Epithelial cell of prostate (primary cell): Measurements from ENCODE around the gene MTPN.

ENCODE experiments used
- DNase-seq: peaks from one replicate; pipeline ENCODE4 v3.0.0-alpha.2; 2011; ENCODE audit warnings: low read depth, low spot score
- H3K27ac ChIP-seq: fragments of 450-650 bp; 2 replicates; pipeline ENCODE4 v1.5.1; 2017; ENCODE audit warnings: mild to moderate bottlenecking

MTPN gene

GRCh38 chr7:135977007-135977741 lies at the start of gene MTPN:
Gene MTPN (minus strand): TSS chr7:135977359. CDS start chr7:135977100, 259 bp downstream.
- DNase-seq, result peak; percentile 56
- peak within 1 kb of the TSS; percentile 80 for H3K27ac ChIP-seq

GRCh38 chr7:136026209-136026608 lies 49.0 kb upstream of the MTPN start:
- no peak overlapping the region for H3K27ac ChIP-seq
- no peak for DNase-seq

GRCh38 chr7:136023134-136023869 lies 46.1 kb upstream of the MTPN start:
- no peak overlapping the region for H3K27ac ChIP-seq
- no peak for DNase-seq

- DNase-seq, result no peak
- no peak overlapping the region for H3K27ac ChIP-seq
Measured at GRCh38 chr7:136020556-136020955, 43.4 kb upstream of the MTPN start.

- DNase-seq, result no peak
- H3K27ac ChIP-seq, result no peak overlapping the region
Measured at GRCh38 chr7:136018104-136018503, 40.9 kb upstream of the MTPN start.

- no peak for DNase-seq
- no peak overlapping the region for H3K27ac ChIP-seq
Measured at GRCh38 chr7:136016649-136017395, 39.7 kb upstream of the MTPN start.

GRCh38 chr7:136015638-136016037 lies 38.5 kb upstream of the MTPN start:
- no peak for DNase-seq
- H3K27ac ChIP-seq, result no peak overlapping the region

GRCh38 chr7:136014659-136015058 lies 37.5 kb upstream of the MTPN start:
- DNase-seq, result no peak

GRCh38 chr7:136012238-136012637 lies 35.1 kb upstream of the MTPN start:
- no peak overlapping the region for H3K27ac ChIP-seq
- DNase-seq, result no peak

More at GRCh38 chr7:136014659-136015058, 37.5 kb upstream of the MTPN start:
- no peak overlapping the region for H3K27ac ChIP-seq

- H3K27ac ChIP-seq, result no peak overlapping the region
- no peak for DNase-seq
Measured at GRCh38 chr7:136009488-136010079, 32.4 kb upstream of the MTPN start.

- no peak for DNase-seq
- H3K27ac ChIP-seq, result no peak overlapping the region
Measured at GRCh38 chr7:136006208-136006607, 29.0 kb upstream of the MTPN start.

GRCh38 chr7:136004083-136004482 lies 26.9 kb upstream of the MTPN start:
- H3K27ac ChIP-seq, result no peak overlapping the region

GRCh38 chr7:136002802-136003201 lies 25.6 kb upstream of the MTPN start:
- no peak overlapping the region for H3K27ac ChIP-seq
- no peak for DNase-seq

More at GRCh38 chr7:136004083-136004482, 26.9 kb upstream of the MTPN start:
- DNase-seq, result no peak

GRCh38 chr7:136000288-136000913 lies 23.2 kb upstream of the MTPN start:
- no peak for DNase-seq
- peak overlapping the region; percentile 7 for H3K27ac ChIP-seq

GRCh38 chr7:135998081-135998480 lies 20.9 kb upstream of the MTPN start:
- DNase-seq, result no peak
- peak overlapping the region; percentile 2 for H3K27ac ChIP-seq

GRCh38 chr7:135995748-135996147 lies 18.6 kb upstream of the MTPN start:
- H3K27ac ChIP-seq, result no peak overlapping the region
- no peak for DNase-seq

GRCh38 chr7:135994466-135995205 lies 17.5 kb upstream of the MTPN start:
- peak; percentile 43 for DNase-seq
- H3K27ac ChIP-seq, result peak overlapping the region; percentile 14

- no peak overlapping the region for H3K27ac ChIP-seq
- DNase-seq, result no peak
Measured at GRCh38 chr7:135993950-135994349, 16.8 kb upstream of the MTPN start.

- no peak for DNase-seq
- no peak overlapping the region for H3K27ac ChIP-seq
Measured at GRCh38 chr7:135991906-135992305, 14.7 kb upstream of the MTPN start.
